Neural crest cell (in vitro differentiated cells): ENCODE results near the gene MYT1. TPM values are rescaled to one million over a fixed set of nuclear protein-coding genes. Genes with fewer than 3 reads are reported as not detected.

Experiments used
- DNase-seq: peaks from one replicate; pipeline ENCODE4 v3.0.0; 2021; ENCODE audit warnings: low read depth, mixed read lengths, low spot score
- H3K27ac Mint-ChIP-seq: one replicate; pipeline ENCODE4 v1.8.0; 2021; ENCODE audit warnings: mild to moderate bottlenecking, mixed read lengths; ENCODE audit not compliant: unreplicated experiment
- H3K27me3 Mint-ChIP-seq: 2 replicates; pipeline ENCODE4 v1.8.0; 2021; ENCODE audit warnings: low read depth, mild to moderate bottlenecking, mixed read lengths
- H3K36me3 Mint-ChIP-seq: 2 replicates; pipeline ENCODE4 v1.8.0; 2021; ENCODE audit warnings: low read depth, mild to moderate bottlenecking, mixed read lengths
- H3K4me1 Mint-ChIP-seq: 2 replicates; pipeline ENCODE4 v1.8.0; 2021; ENCODE audit warnings: mixed read lengths
- H3K4me3 Mint-ChIP-seq: one replicate; pipeline ENCODE4 v1.8.0; 2021; ENCODE audit warnings: mild to moderate bottlenecking, mixed read lengths
- H3K9me3 Mint-ChIP-seq: 2 replicates; pipeline ENCODE4 v1.8.0; 2021; ENCODE audit warnings: mixed read lengths
- CTCF ChIP-seq: fragments of 200-600 bp; sonication (generic); conservative IDR thresholded peaks from 2 replicates; pipeline ENCODE4 v1.5.0; 2021; ENCODE audit warnings: antibody characterized with exemption, mild to moderate bottlenecking
- total RNA-seq: library from RNA; stranded (reverse); gene quantifications from 2 replicates; pipeline ENCODE4 v1.2.1, GENCODE V29; 2021

MYT1 gene
- total RNA-seq, 1 donor from 2014 or later: 4.3 TPM

DNA sequence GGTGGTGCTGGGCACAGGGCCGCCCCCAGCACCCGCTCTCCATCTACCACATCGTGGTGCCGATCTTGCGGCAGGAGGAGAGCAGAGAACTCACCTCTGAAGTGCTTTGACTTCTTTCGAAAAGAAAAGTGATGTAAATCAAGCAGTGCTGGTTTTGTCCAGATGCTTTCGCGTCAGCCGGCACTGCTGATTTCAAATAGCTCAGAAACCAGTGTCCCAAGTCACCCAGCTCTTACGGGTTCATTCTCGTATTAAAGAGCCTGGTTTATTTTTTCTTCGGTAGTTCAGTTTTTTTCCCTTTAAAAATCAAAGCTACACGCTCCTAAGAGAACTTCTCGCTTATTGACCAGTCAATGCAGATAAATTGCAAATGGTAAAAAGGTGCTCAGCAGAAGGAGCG is 32.1 kb downstream of the MYT1 start:
- H3K27ac Mint-ChIP-seq: no peak overlapping the region
- no peak for TF ChIP-seq CTCF
- peaks cover 39% of the 10 kb centered on the region for H3K4me1 Mint-ChIP-seq
- H3K4me3 Mint-ChIP-seq: no peak overlapping the region
- no peaks in the 10 kb centered on the region for H3K27me3 Mint-ChIP-seq
- H3K36me3 Mint-ChIP-seq: peaks cover under 1% of the 10 kb centered on the region
- no peaks in the 10 kb centered on the region for H3K9me3 Mint-ChIP-seq
- DNase-seq: no peak

GRCh38 chr20:64196847-64197306 is 32.6 kb downstream of the MYT1 start:
- Mint-ChIP-seq H3K27ac (no peak overlapping the region), H3K4me3 (no peak overlapping the region), H3K4me1 (peaks cover 37% of the 10 kb centered on the region)

DNA sequence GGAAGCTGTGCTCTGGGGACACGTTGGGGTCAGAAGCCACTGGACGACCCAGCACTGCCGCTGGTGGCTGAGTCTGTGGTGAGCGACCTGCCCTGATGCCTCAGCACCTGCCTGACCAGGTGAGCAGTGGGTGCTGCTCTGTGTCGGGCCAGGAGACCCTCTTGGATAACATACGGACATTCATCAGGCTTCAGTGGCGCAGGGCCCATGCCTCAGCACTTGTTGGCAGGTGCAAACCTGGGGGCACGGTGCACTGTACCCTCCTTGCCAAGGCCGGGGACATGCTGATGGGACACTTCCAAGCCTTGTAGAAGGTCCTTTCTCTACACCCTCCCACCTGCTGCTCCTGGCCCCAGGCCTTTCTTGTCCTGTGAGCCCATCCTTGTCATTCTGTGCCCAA is 34.1 kb downstream of the MYT1 start:
- no peak for TF ChIP-seq CTCF
- no peak for DNase-seq
- peaks cover 27% of the 10 kb centered on the region for H3K4me1 Mint-ChIP-seq
- no peak overlapping the region for H3K27ac Mint-ChIP-seq
- H3K4me3 Mint-ChIP-seq: no peak overlapping the region
- peaks cover 3% of the 10 kb centered on the region for H3K36me3 Mint-ChIP-seq
- no peaks in the 10 kb centered on the region for H3K27me3 Mint-ChIP-seq
- no peaks in the 10 kb centered on the region for H3K9me3 Mint-ChIP-seq

More at GRCh38 chr20:64196847-64197306, 32.6 kb downstream of the MYT1 start:
- Mint-ChIP-seq H3K36me3 (peaks cover 3% of the 10 kb centered on the region), H3K9me3 (no peaks in the 10 kb centered on the region), H3K27me3 (no peaks in the 10 kb centered on the region)
- DNase-seq: no peak
- TF ChIP-seq CTCF: no peak

DNA sequence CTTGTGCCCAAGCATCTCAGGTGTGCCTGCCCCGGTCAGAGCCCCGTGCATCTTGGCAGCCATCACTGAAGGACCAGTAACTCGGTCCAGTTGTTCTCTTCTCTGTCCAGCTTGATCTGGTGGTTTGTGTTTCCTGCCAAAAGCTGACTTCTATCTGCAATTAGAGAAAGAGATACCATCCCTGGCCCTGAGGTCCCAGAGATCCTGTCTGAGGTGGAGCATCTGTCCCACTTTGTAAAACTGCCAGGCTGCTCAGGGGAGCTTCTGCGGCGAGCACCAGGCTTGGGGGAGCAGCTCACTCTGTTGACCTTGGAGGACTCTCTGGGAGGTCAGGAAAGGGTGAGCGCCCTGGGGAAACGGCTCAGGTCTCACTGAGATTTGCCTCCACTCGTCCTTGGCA is 35.1 kb downstream of the MYT1 start:
- no peak overlapping the region for H3K27ac Mint-ChIP-seq
- no peak overlapping the region for H3K4me3 Mint-ChIP-seq

GRCh38 chr20:64200740-64201139 is 36.5 kb downstream of the MYT1 start:
- H3K4me3 Mint-ChIP-seq: no peak overlapping the region
- H3K4me1 Mint-ChIP-seq: peaks cover 27% of the 10 kb centered on the region
- no peaks in the 10 kb centered on the region for H3K27me3 Mint-ChIP-seq
- no peak for DNase-seq
- no peaks in the 10 kb centered on the region for H3K9me3 Mint-ChIP-seq
- no peak for TF ChIP-seq CTCF
- peaks cover 3% of the 10 kb centered on the region for H3K36me3 Mint-ChIP-seq
- no peak overlapping the region for H3K27ac Mint-ChIP-seq

More for the DNA sequence above, 35.1 kb downstream of the MYT1 start:
- Mint-ChIP-seq H3K4me1 (peaks cover 25% of the 10 kb centered on the region), H3K9me3 (no peaks in the 10 kb centered on the region), H3K27me3 (no peaks in the 10 kb centered on the region), H3K36me3 (peaks cover 3% of the 10 kb centered on the region)
- no peak for DNase-seq
- no peak for TF ChIP-seq CTCF

DNA sequence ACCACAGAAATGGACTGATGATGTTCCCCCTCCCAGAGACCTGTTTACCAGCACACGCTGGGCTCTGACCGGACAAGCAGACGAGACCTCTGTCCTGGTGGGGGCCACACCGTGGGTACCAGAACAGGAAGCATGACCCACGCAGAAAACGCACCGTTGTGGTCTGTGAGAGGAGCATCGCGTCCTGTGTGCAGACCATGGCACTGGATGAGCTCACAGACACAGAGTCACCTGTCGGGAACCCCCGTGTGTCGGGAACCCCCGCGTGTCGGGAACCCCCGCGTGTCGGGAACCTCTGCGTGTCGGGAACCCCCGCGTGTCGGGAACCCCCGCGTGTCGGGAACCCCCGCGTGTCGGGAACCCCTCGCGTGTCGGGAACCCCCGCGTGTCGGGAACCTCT is 37.4 kb downstream of the MYT1 start:
- no peaks in the 10 kb centered on the region for H3K27me3 Mint-ChIP-seq
- H3K4me1 Mint-ChIP-seq: peaks cover 22% of the 10 kb centered on the region
- H3K4me3 Mint-ChIP-seq: no peak overlapping the region

More for the DNA sequence above, 37.4 kb downstream of the MYT1 start:
- DNase-seq: no peak
- no peaks in the 10 kb centered on the region for H3K9me3 Mint-ChIP-seq
- peaks cover 3% of the 10 kb centered on the region for H3K36me3 Mint-ChIP-seq
- no peak for TF ChIP-seq CTCF
- H3K27ac Mint-ChIP-seq: no peak overlapping the region
